Caki2 (cell line): ENCODE data around the gene YAP1. TPM values are rescaled to one million over a fixed set of nuclear protein-coding genes. Genes with fewer than 3 reads are reported as not detected.
"Not testable (repeated sequence)": the region's sequence is repeated elsewhere in the genome, so short reads cannot be mapped to it uniquely, and the experiment has no call there.

Experiments
- DNase-seq: peaks from one replicate; pipeline ENCODE4 v3.0.0-alpha.2; 2015; ENCODE audit warnings: low read depth
- in situ Hi-C: cut with HindIII; loops from 2 replicates; pipeline ENCODE4 v1.10.0; 2016; ENCODE audit warnings: low sequenced_read_pairs, low pct_unique_long_range_greater_than_20kb, mixed read lengths
- total RNA-seq: library from RNA; depleted of rRNA; stranded (reverse); fragments of >200 nt; shearing (Covaris generic); gene quantifications from 2 replicates; pipeline ENCODE4 v1.2.3, GENCODE V29; 2014; ENCODE audit warnings: low replicate concordance

Gene YAP1
- total RNA-seq, 1 experiment from 2014 or later: 16.8 TPM

GRCh38 chr11:102188488-102188887, 78.2 kb downstream of the YAP1 start:
- no peak for DNase-seq
- in situ Hi-C loops: no loop called here

- in situ Hi-C loops: no loop called here
- DNase-seq: no peak
These were observed 81.6 kb downstream of the YAP1 start for GRCh38 chr11:102191832-102192231.

- in situ Hi-C loops: no loop called here
- no peak for DNase-seq
These were observed 82.3 kb downstream of the YAP1 start for GRCh38 chr11:102192349-102193066.

- no peak for DNase-seq
- in situ Hi-C loops: no loop called here
These were observed 84.0 kb downstream of the YAP1 start for GRCh38 chr11:102194257-102194656.

GRCh38 chr11:102194990-102195389, 84.7 kb downstream of the YAP1 start:
- no peak for DNase-seq
- in situ Hi-C loops: no loop called here

GRCh38 chr11:102196351-102196750, 86.1 kb downstream of the YAP1 start:
- no peak for DNase-seq
- in situ Hi-C loops: no loop called here

- in situ Hi-C loops: no loop called here
- no peak for DNase-seq
These were observed 86.6 kb downstream of the YAP1 start for GRCh38 chr11:102196816-102197215.

GRCh38 chr11:102197670-102198139, 87.5 kb downstream of the YAP1 start:
- no peak for DNase-seq
- in situ Hi-C loops: no loop called here

GRCh38 chr11:102199673-102200072, 89.4 kb downstream of the YAP1 start:
- in situ Hi-C loops: no loop called here
- no peak for DNase-seq

GRCh38 chr11:102200325-102200724, 90.1 kb downstream of the YAP1 start:
- DNase-seq, in situ Hi-C loops: not testable (repeated sequence)

GRCh38 chr11:102201776-102202175, 91.5 kb downstream of the YAP1 start:
- in situ Hi-C loops: no loop called here
- DNase-seq: no peak

- in situ Hi-C loops: no loop called here
These were observed 92.7 kb downstream of the YAP1 start for GRCh38 chr11:102202972-102203371.

GRCh38 chr11:102204174-102204573, 93.9 kb downstream of the YAP1 start:
- in situ Hi-C loops: no loop called here
- no peak for DNase-seq

More at GRCh38 chr11:102202972-102203371, 92.7 kb downstream of the YAP1 start:
- DNase-seq: no peak

GRCh38 chr11:102205805-102206204, 95.6 kb downstream of the YAP1 start:
- in situ Hi-C loops: no loop called here
- DNase-seq: no peak

- no peak for DNase-seq
- in situ Hi-C loops: no loop called here
These were observed 98.6 kb downstream of the YAP1 start for GRCh38 chr11:102208835-102209234.

- no peak for DNase-seq
- in situ Hi-C loops: no loop called here
These were observed 104.4 kb downstream of the YAP1 start for GRCh38 chr11:102214623-102215022.

GRCh38 chr11:102216433-102217075, 106.3 kb downstream of the YAP1 start:
- no peak for DNase-seq
- in situ Hi-C loops: no loop called here

- no peak for DNase-seq
- in situ Hi-C loops: no loop called here
These were observed 110.7 kb downstream of the YAP1 start for GRCh38 chr11:102220728-102221467.

- in situ Hi-C loops: no loop called here
- no peak for DNase-seq
These were observed 113.6 kb downstream of the YAP1 start for GRCh38 chr11:102223859-102224258.
